ENCODE measurements around the gene MOB3A.

The MOB3A gene

GRCh38 chr19:2060884-2061494 lies 35.1 kb downstream of the MOB3A start:
- in situ Hi-C loops (cut with MboI; ENCODE audit: low sequenced_read_pairs), result no loop called here

DNA sequence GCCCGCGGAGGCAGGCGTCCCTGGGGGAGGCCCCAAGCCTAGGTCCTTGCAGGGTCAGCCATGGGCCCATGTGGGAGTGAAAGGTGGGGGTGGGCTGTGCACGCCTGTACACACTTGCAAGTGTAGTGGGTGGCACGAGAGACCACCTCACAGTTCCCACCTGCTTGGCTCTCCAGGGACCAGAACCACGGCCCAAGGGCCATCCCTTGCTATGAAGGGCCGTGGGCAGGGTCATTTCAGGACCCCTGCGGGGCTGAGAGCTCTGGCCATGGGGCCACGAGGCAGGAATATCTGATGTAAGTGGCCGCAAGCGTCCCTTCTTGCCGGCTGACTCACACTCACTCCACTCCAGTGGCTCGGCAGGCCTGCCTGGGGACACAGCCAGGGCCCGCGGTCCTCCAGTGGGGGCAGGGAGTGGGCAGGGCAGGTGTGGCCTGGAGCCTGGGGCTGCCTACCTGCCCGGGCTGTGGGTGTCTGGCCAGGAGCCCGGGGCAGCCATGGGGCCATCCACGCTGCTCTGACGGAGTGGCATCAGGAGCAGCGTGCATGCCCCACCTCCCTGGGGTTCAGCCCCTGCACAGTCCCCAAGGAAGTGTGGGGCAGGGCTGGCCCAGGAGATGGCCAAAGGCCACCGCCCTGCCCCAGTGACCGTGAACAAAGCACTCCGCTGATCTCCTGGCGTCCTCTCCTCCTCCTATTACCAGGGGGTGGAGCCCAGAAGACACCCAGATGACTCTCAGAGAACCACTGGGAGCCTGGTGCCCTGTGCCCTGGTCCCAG lies 36.5 kb downstream of the MOB3A start:
- in situ Hi-C loops (cut with MboI; ENCODE audit: low sequenced_read_pairs), result no loop called here

DNA sequence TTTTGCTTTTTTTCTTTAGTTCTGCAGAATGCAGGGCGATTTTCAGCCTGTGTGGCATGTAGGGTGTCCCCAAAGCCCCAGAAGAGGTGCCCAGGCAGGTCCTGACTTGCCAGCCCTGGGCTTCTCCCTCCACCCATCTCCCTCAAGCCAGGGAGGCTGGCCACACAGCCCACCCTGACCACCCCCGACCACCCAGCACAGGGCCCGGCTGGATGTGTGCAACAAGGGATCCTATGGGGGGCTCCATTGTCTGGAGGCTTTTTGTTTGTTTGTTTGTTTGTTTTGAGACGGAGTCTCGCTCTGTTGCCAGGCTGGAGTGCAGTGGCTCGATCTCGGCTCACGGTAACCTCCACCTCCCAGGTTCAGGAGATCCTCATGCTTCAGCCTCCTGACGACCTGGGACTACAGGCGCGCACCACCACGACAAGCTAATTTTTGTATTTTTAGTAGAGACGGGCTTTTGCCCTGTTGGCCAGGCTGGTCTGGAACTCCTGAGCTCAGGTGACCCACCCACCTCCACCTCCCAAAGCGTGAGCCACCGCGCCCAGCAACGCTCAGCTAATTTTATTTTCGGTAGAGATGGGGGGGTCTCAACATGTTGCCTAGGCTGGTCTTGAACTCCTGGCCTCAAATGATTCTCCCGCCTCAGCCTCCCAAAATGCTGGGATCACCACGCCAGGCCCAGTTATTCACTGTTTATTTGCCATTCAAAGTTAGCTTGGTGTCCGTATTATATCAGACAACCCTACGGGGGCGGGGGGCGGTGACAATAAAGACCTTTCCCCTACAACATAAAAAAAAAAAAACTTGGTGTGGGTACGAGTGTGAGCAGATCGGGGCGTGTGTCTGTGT lies 37.3 kb downstream of the MOB3A start:
- in situ Hi-C loops (cut with MboI; ENCODE audit: low sequenced_read_pairs), result no loop called here

DNA sequence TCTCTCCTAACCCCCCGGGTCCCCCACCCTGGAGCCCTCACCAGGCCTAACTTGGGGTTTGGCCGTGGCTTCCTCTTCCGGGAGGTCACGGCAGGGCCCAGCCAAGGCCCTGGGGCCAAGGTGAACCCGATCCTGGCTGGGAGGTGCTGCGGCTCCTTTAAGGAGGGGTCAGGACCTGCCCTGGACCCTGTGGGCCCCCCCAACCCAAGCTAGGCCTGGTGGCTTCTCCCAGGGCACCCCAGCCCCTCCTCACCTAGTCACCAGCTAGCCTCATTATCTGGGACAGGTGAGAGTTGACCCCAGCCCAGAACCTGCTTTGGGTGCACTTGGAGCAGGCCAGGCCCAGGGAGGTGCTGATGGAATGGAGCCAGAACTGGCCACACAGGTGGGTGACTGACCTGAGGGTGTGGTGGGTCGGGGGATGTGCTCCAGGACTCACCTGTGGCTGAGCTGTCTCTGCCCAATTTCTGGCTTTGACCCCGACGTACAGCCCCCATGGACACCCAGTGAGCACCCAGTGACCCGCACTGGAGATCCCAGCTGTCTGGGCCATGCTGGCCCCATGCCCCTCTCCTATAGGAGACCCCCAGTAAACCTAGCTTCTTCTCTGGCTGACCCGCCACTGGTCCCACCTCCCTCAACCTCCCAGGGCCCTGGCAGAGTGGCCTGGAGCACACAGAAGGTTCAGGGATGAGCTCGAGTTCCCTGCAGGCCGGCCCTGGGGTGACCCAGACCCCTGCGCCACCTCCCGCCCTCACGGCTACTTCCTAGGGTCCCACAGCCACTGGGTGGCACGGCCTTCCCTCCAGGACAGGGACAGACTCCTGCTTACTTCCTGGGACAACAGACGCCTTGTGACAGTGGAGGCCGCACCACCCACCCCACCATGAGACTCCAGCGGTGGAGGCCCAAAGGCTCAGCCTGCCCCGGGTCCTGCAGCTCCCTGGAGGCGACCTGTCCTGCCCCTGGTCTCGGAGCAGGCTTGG lies 38.3 kb downstream of the MOB3A start:
- in situ Hi-C loops (cut with MboI; ENCODE audit: low sequenced_read_pairs), result no loop called here

GRCh38 chr19:2056837-2057192 lies 39.3 kb downstream of the MOB3A start:
- in situ Hi-C loops (cut with MboI; ENCODE audit: low sequenced_read_pairs), result no loop called here

GRCh38 chr19:2055931-2056836 lies 39.9 kb downstream of the MOB3A start:
- in situ Hi-C loops (cut with MboI; ENCODE audit: low sequenced_read_pairs), result no loop called here

DNA sequence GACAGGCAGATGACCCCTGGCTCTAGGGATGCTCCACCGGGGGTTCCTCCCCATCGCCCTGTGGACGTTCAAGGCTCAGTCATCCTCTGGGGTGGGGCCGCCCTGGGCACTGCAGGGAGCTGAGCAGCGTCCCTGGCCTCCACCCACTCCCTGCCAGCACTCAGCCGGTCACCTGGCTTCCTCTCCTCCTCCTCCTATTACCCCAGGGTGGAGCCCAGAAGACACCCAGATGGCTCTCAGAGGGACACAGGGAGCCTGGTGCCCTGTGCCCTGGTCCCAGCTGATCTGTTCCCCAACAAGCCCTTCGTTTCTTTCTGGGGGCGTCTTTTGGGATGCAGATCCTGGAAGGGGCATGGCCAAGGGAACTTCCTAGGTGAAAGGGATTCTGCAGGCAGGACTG lies 41.4 kb downstream of the MOB3A start:
- in situ Hi-C loops (cut with MboI; ENCODE audit: low sequenced_read_pairs), result no loop called here

GRCh38 chr19:2053601-2054389 lies 42.3 kb downstream of the MOB3A start:
- in situ Hi-C loops (cut with MboI; ENCODE audit: low sequenced_read_pairs), result no loop called here

- in situ Hi-C loops (cut with MboI; ENCODE audit: low sequenced_read_pairs), result no loop called here
These were observed 44.1 kb downstream of the MOB3A start for GRCh38 chr19:2051773-2052704.

DNA sequence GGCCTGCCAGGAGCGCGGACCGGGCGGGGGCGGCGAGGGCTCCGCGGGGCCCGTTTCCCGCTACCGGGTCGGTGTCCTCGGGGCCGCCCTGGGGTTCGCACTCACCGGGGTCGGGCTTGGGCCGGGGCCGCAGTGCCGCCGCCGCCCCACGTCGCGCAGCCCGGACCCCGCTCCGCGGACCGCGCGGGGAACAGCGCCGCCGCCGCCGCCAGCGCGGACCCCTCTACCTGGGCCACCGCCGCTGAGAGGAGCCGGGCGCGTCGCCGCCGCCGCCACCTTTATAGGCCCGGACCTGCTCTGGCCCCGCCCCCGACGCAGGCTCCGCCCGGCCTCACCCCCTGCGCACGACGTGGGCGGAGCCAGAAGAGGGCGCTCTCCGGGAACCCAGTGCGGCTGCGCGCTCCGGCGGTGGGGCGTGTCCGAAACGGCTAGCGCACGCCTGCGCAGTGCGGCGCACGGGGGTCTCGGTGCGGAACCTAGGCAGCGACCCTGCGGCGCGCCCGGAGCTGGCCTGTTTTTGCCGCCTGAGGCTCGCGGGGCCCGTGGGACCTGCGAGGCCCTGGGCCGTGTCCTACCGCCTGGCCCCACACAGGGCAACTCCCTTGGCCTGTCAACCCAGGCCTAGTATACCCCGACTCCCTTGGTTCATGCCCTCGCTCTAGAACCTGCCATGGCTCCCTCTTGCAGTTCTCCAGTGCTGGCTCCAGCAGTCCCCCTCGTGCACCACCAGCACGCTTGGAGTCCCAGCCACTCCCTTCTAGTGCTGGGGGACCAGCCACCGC lies 44.9 kb downstream of the MOB3A start, which contains the start of gene MKNK2:
Gene MKNK2, minus strand, starts transcription at position 254 of the 782 bp plus-strand sequence. CDS start 393 bp downstream, outside the sequence.
- in situ Hi-C loops (cut with MboI; ENCODE audit: low sequenced_read_pairs), result no loop called here

GRCh38 chr19:2050349-2050990 lies 45.7 kb downstream of the MOB3A start:
- in situ Hi-C loops (cut with MboI; ENCODE audit: low sequenced_read_pairs), result no loop called here

DNA sequence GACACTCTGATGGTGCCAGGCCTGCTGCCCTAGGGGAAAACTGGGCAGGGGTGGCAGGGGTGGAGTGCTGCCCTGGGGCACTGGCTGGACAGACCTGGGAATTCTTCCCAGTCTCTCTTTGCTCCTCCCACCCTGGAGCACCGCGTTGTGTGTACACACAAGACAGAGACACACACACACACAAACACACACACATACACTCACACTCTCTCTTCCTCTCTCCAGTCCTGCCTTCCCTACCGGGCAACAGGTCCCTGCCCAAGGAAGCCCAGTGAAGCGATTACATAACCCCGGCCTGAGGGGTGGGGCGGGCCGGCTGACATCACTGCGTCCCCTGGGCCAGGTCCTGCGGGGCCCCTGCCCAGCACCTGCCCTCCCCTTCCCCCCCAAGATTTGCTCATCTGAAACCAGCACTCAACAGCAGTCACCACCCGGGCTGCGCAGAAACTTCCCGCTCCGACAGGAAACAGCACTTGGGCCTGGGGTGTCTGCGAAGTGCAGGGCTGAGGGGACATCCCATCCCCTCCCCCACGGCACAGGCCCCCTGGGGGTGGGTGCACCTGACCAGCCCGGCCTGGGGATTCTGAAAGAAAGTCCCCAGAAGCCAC lies 46.3 kb downstream of the MOB3A start:
- in situ Hi-C loops (cut with MboI; ENCODE audit: low sequenced_read_pairs), result no loop called here

DNA sequence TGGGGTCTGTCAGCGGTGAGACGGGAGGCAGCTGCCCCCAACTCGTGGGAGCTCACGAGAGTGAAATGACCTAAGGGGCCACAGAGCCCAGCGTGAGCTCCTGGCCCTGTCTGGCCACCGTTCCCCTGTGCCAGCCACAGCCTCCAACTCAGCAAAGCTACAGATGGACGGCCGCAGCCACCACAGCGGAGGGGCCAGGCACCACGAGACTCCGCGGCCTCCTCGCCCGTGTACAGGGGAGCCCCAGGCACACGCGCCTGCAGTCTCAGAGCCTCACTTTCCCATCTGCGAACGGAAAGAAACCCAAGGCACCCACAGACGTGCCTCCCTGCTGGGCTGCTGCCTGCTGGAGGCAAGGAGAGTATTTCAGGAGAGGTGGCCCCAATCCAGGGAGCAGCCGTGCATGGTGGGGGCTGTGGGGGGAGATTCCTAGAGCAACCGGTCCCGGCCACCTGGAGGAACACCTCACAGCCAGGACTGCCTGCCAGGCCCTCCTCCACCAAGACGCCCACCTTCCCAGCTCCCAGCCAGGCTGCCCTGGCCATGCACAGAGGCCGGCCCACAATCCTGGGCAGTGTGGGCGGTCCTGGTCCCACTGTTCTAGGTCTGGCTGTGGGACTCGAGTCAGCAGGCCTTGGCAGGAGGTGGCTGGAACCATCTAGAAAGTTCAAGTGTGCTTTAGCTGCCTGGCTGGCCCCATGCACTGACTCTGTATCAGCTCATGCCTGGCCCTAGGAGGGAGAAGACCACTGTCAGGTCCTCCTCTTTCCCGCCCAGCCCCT lies 47.0 kb downstream of the MOB3A start:
- in situ Hi-C loops (cut with MboI; ENCODE audit: low sequenced_read_pairs), result no loop called here

- in situ Hi-C loops (cut with MboI; ENCODE audit: low sequenced_read_pairs), result no loop called here
These were observed 47.8 kb downstream of the MOB3A start for GRCh38 chr19:2048104-2048958.
